ENCODE measurements around the gene CA5A. TPM values are rescaled to one million over a fixed set of nuclear protein-coding genes. Genes with fewer than 3 reads are reported as not detected.
A peak's percentile ranks its signal among the peaks of the same experiment; 100 is the strongest.

CA5A gene
- total and polyA plus RNA-seq, 2 of the 13 experiments (the other 11 are each of a cell fraction or from before 2014, with no cell fraction given): 66.8 to 106 TPM

- TF ChIP-seq ATF6 (CRISPR knock-in tag; conservative IDR thresholded peaks at IDR 0.05) (no peak), ZNF432 (CRISPR knock-in tag; IDR thresholded peaks at IDR 0.05; ENCODE audit: borderline replicate concordance) (no peak), ZBTB46 (CRISPR knock-in tag; IDR thresholded peaks at IDR 0.05; ENCODE audit: borderline replicate concordance) (0 out of 2 replicates have a peak, but pooled peaks have one; percentile 60), SETDB1 (CRISPR knock-in tag; IDR thresholded peaks at IDR 0.05; ENCODE audit: borderline replicate concordance) (no peak), ZBTB8A (CRISPR knock-in tag; IDR thresholded peaks at IDR 0.05; ENCODE audit: borderline replicate concordance, low read depth) (no peak), PHF21A (CRISPR knock-in tag; IDR thresholded peaks at IDR 0.05) (peak; percentile 98), SOX6 (IDR thresholded peaks at IDR 0.05) (no peak), SOX6 (CRISPR knock-in tag; IDR thresholded peaks at IDR 0.05) (peak; percentile 96), NFIC (IDR thresholded peaks at IDR 0.05; ENCODE audit: low read length) (no peak), POGZ (CRISPR knock-in tag; IDR thresholded peaks at IDR 0.05) (peak; percentile 92), ARNT (IDR thresholded peaks at IDR 0.05) (no peak), ZNF782 (CRISPR knock-in tag; IDR thresholded peaks at IDR 0.05; ENCODE audit: borderline replicate concordance) (peak; percentile 94; the same call in 1 of the 2 replicates), ZSCAN9 (CRISPR knock-in tag; IDR thresholded peaks at IDR 0.05; ENCODE audit: borderline replicate concordance) (peak; percentile 68; the same call in 1 of the 2 replicates), ZNF431 (CRISPR knock-in tag; IDR thresholded peaks at IDR 0.05; ENCODE audit: borderline replicate concordance, low read depth) (peak; percentile 91), SP1 (IDR thresholded peaks at IDR 0.05) (no peak), SP1 (CRISPR knock-in tag; IDR thresholded peaks at IDR 0.05) (peak; percentile 61; the same call in 1 of the 2 replicates), ZFX (CRISPR knock-in tag; IDR thresholded peaks at IDR 0.05; ENCODE audit: low read depth) (peak; percentile 91), SRSF9 (IDR thresholded peaks at IDR 0.05; ENCODE audit: borderline replicate concordance, insufficient read depth, low read depth, low read length, poor library complexity, severe bottlenecking) (no peak), PTBP1 (IDR thresholded peaks at IDR 0.05; ENCODE audit: low read depth, low read length, poor library complexity, severe bottlenecking) (peak; percentile 73), ZSCAN25 (CRISPR knock-in tag; IDR thresholded peaks at IDR 0.05) (peak; percentile 92), ZFP91 (CRISPR knock-in tag; IDR thresholded peaks at IDR 0.05; ENCODE audit: borderline replicate concordance) (peak; percentile 97), CCAR2 (optimal IDR thresholded peaks at IDR 0.05; ENCODE audit: low read depth, low read length) (no peak), MATR3 (CRISPR knock-in tag; IDR thresholded peaks at IDR 0.05) (no peak), TEAD2 (CRISPR knock-in tag; IDR thresholded peaks at IDR 0.05) (no peak)
Observed at GRCh38 chr16:87850009-87851006, 86.0 kb downstream of the CA5A start (continued).
